Myocyte (in vitro differentiated cells): ENCODE results near the gene TSC22D4. TPM values are rescaled to one million over a fixed set of nuclear protein-coding genes. Genes with fewer than 3 reads are reported as not detected.
"Not testable (repeated sequence)": the region's sequence is repeated elsewhere in the genome, so short reads cannot be mapped to it uniquely, and the experiment has no call there.

Source experiments
- DNase-seq: peaks from one replicate; pipeline ENCODE4 v3.0.0-alpha.2; 2012; ENCODE audit warnings: low read depth
- total RNA-seq: library from RNA; depleted of rRNA; stranded (reverse); fragments of >200 nt; gene quantifications from 2 replicates; pipeline ENCODE4 v1.2.3, GENCODE V29; 2014

Gene TSC22D4
- total RNA-seq, 1 donor from 2014 or later = 34.6 TPM

DNA sequence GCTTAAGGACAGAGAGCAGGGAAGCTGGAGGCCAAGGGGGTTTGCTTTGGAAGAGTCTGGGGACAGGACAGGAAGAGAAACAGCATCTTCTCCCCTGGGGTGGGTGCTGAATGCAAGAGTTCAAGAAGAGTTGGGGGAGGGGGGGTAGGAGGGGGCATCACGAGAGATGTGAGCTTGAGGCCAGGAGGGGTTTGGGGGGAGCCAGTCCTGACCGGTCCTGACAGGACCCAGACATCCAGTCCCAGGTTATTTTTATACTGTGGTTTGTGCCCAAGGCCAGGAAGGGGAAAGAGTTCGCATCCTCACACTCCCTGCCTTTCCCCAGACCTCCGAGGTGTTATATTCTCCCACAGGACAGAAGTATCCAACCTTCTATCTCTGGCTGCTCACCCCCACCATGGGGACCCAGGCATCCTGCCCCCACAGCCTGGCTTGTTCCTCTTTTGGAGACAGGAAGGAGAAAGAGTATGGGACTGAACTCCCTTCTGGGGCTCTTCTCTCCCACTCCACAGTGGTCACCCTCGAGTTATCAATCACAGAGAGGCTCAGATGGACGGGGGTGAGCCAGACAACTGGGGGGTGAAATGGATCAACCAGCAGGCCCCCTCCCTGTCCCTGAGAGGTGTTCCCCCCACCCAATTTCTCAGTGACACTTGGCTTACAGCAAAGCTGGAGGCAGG is 2.8 kb downstream of the TSC22D4 start:
- DNase-seq = peak; percentile 61

DNA sequence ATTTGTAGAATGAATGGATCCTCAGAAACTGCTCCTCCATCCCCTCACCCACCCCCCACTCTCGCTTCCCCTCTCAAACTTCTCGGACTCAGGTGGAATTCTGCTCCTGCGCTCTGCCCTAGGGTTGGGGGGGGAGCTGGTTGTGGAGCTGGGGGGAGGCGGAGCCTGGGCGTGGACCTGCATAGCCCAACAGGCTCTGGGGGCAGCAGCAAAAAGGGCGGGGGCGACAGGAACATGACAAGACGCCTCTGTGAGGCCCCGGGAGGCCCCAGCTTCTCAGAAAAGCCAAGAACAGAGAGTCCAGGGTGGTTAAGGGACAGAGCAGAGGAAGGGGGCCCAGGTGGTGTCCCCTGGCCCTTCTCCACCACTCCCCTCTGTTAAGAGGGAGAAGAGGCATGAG is 3.5 kb downstream of the TSC22D4 start:
- DNase-seq = no peak

DNA sequence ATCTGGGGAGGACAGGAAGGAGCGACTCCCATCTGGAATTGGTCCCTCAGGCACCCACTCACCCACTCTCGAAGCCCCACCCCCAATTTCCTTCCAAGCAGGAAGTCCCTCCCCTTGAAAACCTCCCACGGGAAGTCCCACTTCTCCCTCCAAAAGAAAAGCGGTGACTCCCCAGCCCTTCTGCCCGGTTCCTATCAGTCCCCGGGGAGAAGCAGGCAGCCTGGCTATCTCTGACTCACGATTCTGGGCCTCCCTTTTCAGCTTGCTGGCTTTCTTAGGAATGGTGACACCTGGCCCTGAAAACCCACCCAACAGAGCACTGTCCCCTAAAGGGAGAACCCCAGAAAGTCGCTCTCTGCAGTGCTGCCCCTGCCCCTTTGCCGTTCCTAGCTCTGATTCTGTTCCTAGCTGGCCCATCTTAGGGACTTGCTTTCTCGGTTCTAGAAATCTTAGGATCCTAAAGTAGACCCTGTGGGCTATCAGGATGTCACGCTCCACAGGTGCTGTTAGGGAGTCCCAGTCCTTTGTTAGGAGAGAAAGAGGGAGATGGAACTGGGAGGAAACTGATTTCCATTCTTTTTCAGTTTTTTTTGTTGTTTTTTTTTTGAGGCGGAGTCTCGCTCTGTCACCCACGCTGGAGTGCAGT is 6.0 kb downstream of the TSC22D4 start:
- peak; percentile 61 for DNase-seq

DNA sequence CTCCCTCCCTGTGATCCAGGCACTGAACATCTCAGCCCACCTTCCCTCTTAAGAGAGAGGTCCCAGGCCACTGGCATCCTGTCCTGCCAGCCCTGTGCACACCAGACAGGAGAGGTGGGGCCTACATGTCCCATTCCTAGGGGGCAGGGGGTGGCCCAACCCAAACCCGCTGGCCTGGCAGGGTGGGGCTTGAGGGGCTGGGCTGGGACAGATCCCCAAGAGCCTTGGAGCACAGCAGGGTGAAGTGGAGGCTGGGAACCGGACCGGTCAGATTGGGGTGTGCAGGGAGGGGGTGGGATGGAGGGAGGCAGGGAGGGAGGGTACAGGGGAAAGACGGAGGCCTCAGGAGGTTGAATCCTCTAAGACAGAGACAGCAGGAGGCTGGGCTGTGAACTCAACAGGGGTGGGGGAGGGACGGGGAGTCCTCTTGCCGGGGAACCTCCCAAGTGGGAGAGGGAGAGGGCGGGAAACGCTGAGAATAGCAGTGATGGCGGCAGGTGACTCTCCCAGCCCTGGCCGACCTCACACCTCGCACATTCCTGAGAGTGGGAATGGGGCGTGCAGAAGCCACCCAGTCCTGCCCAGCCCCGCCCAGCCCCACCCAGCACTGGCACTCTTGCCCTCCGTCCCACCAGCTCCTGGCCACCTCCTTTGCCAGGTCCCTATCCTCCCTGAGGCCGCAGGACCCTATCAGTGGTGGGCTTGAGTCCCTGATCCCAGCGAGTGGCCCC is 6.7 kb downstream of the TSC22D4 start:
- DNase-seq = peak; percentile 47

- DNase-seq = no peak
Measured at GRCh38 chr7:100471021-100471420, 8.0 kb downstream of the TSC22D4 start.

DNA sequence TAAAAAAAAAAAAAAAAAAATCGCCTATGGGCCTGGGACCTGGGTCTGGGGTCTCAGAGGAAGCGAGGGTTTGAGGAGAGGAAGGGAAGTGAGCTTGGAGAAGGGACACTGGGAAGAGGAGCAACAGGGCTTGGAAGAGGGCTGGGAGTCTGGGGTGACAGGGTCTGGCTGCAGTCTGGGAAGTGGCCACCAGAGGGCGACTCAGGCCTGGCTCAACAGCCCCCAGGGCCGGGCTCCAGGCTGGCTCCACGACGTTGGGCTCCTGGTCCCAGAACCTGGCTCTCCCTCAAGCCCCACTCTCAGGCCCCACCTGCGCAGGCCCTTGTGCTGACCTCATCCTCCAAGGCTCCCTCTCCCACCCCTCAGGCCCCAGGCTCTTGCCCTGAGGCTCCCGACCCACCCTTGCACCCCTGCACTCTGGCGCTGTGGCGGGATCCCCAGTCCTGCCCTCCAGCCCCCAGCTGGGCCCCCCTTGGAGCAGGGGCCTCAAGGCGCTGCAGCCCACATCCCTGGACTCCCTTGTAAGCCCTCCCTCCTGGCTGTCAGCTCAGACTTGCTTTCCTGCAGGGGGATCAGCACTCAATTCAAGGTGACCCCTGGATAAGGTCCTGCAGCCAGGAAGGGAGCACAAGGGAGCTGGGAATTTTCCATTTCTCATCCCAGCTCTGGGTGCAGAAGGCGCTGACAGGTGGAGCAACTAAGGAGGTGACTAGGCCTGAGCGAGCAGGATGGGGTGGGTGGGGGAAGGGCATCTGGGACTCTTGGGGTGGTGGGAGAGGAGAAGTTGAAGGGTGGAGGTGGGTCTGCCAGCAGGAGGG is 9.6 kb downstream of the TSC22D4 start:
- DNase-seq = peak; percentile 79

GRCh38 chr7:100467638-100468373 is 11.2 kb downstream of the TSC22D4 start:
- no peak for DNase-seq

- DNase-seq = no peak
Measured at GRCh38 chr7:100466653-100467605, 12.1 kb downstream of the TSC22D4 start.

DNA sequence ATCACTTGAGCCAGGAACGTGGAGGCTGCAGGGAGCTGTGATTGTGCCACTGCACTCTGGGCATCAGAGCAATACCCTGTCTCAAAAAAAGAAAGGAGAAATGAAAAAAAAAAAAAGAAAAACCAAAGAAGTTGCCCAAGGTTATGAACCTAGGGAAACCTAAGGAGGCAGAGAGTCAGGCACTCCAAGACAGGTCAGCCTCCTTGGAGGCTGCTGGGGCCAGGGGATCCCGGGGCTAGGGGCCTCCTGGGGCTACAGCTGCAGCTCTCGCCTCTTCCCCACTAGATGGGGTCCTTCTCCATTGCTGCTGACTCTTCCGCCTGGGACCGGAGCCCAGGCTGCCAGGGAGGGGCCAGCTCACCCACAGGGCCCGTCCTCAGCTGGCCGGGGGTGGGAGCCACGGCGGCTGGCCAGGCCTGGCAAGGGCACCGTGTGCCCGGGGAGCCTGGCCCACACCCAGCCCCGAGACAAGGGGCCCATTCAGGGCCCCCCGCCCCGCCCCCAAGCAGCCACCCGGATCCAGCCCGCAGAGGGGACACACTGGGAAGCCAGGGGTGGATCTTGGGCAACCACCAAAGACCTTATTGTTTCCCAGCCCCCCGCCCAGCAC is 13.2 kb downstream of the TSC22D4 start:
- peak; percentile 95 for DNase-seq

GRCh38 chr7:100465299-100465698 is 13.7 kb downstream of the TSC22D4 start:
- no peak for DNase-seq

DNA sequence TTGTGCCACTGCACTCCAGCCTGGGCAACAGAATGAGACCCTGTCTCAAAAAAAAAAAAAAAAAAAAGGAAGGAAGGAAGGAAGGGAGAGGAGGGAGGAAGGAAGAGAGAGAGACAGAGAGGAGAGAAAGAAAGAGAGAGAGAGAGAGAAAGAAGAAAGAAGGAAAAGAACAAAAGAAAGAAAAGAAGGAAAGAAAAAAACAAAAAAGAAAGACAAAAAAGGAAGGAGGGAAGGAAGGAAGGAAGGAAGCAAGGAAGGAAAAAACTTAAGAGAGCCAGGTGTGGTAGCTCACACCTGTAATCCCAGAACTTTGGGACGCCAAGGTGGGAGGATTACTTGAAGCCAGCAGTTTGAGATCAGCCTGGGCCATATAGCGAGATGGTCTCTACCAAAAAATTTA is 14.2 kb downstream of the TSC22D4 start:
- DNase-seq = no peak

GRCh38 chr7:100464210-100464660 is 14.8 kb downstream of the TSC22D4 start, which contains the start of gene SPACDR:
Gene SPACDR (minus strand): TSS chr7:100464260. CDS start chr7:100464025, 235 bp downstream.
- no peak for DNase-seq

GRCh38 chr7:100457033-100457432 is 22.0 kb downstream of the TSC22D4 start:
- no peak for DNase-seq

- no peak for DNase-seq
Measured at GRCh38 chr7:100456562-100456961, 22.5 kb downstream of the TSC22D4 start.

GRCh38 chr7:100455206-100455605 is 23.8 kb downstream of the TSC22D4 start:
- DNase-seq = no peak

GRCh38 chr7:100453854-100454253 is 25.2 kb downstream of the TSC22D4 start:
- not testable (repeated sequence) for DNase-seq

DNA sequence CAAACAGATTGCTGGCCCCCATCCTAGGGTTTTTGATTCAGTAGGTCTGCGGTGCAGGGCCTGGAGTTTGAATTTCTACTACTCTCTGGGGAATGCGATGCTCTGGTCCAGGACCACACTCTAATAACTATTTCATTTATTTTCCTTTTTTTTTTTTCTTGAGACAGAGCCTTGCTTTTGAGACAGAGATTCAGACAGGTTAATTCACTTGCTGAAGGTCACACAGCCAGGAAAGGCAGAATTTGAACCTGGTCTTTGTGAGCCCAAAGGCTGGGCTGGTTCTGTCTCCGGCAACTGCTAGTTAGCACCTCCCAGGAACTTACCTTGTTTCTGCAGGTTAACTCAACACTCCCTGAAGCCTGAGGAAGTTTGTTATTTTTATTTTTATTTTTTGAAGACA is 26.5 kb downstream of the TSC22D4 start:
- DNase-seq = no peak

GRCh38 chr7:100449190-100449795 is 29.7 kb downstream of the TSC22D4 start:
- no peak for DNase-seq
